Heart left ventricle (tissue), 13 donors: Measurements from ENCODE around the gene NSMF.

Experiments used
- POLR2A ChIP-seq, 2 donors: fragments of 450-650 bp; IDR thresholded peaks; one replicate each; pipeline ENCODE4 v1.6.1; 2017; ENCODE audit warnings: antibody characterized with exemption in 2 of 2, mild to moderate bottlenecking in 2 of 2, moderate library complexity in 2 of 2
- TF ChIP-seq, protein P1 (sequence below), 12 donors: fragments of 200-600 bp; sonication (generic) in 4 of 12; IDR thresholded peaks; one replicate each; pipeline versions ENCODE4 v1.5.0 to v1.8.0; 2018 to 2022; ENCODE audit warnings: antibody characterized with exemption in 12 of 12, mild to moderate bottlenecking in 5 of 12
- donor health status: ischemic (EF 13 %, LVEDD 7.1; RV severe dilation, severe dysfunction).
- donor health status: DM: no; HTN: yes; CAD: no.
- donor health status: DM: no; HTN: no; CAD: no.
- donor health status: ischemic (EF 25% LVEDD 6.9; RV normal size, moderate dysfunction).
- donor health status: ischemic (EF 25% LVEDD 5.7; RV mildly dilated, moderate dysfunction).
- donor health status: ischemic (EF 35%, LVEDD 5.7; RV mildly dilated, moderate dysfunction).
- donor health status: nonischemic (EF 11% LVEDD 7.7; RV severe dilation, severe dysfunction).
- donor health status: DM: yes; HTN: yes; CAD: no.
- donor health status: PGD.
- donor health status: ischemic (EF 29% LVEDD 5.4; RV normal size, mild dysfunction).
- donor health status: nonischemic (EF 23%, LVEDD 6.1; RV moderate dilation, normal function).

DNA sequence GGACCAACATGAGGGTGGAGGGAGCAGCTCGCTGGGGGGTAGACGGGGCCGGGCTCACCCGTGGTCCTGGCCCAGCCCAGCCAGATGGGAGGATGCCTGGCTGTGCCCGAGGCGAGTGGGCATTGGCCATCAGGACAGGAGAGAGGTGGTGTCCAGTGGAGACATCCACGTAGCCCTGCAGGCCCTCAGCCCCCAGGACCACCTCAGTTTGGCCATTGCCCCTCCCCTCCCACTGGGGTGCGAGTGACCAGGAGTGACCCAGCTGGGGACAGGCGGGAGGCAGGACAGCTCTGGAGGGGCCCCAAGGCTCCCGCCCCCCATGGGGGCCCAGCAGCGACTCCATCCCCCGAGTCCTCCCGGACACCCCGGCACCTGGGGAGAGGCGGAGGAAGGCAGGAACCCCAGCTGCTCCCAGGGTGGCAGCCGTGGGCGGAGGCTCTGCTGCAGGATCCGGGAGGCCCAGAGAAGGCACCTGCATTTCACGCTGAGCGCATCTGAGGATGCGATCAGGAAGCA is 27.7 kb downstream of the NSMF start:
- TF ChIP-seq POLR2A (IDR thresholded peaks at IDR 0.05) = no peak
- TF ChIP-seq, protein P1, sequence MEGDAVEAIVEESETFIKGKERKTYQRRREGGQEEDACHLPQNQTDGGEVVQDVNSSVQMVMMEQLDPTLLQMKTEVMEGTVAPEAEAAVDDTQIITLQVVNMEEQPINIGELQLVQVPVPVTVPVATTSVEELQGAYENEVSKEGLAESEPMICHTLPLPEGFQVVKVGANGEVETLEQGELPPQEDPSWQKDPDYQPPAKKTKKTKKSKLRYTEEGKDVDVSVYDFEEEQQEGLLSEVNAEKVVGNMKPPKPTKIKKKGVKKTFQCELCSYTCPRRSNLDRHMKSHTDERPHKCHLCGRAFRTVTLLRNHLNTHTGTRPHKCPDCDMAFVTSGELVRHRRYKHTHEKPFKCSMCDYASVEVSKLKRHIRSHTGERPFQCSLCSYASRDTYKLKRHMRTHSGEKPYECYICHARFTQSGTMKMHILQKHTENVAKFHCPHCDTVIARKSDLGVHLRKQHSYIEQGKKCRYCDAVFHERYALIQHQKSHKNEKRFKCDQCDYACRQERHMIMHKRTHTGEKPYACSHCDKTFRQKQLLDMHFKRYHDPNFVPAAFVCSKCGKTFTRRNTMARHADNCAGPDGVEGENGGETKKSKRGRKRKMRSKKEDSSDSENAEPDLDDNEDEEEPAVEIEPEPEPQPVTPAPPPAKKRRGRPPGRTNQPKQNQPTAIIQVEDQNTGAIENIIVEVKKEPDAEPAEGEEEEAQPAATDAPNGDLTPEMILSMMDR (IDR thresholded peaks at IDR 0.05) = no peak
